Keratinocyte (primary cell): ENCODE measurements around the gene TPSAB1. TPM values are rescaled to one million over a fixed set of nuclear protein-coding genes. Genes with fewer than 3 reads are reported as not detected.

Experiments
- DNase-seq: peaks from one replicate; pipeline ENCODE4 v3.0.0-alpha.2; 2011; ENCODE audit warnings: low read depth, missing footprints, low spot score
- FAIRE-seq: peaks from 2 replicates; lab custom pipeline; 2011; peaks lifted over from hg19 to GRCh38; lab: Jason Lieb, UNC
- H2AFZ ChIP-seq: 2 replicates; pipeline ENCODE4 v1.6.0; 2012; ENCODE audit warnings: low read length, control low read depth, inconsistent platforms; ENCODE audit not compliant: control insufficient read depth
- H3K27ac ChIP-seq: 2 replicates; pipeline ENCODE4 v1.5.1; 2011; ENCODE audit warnings: low read length; ENCODE audit not compliant: control insufficient read depth, insufficient read depth
- H3K27me3 ChIP-seq: 3 replicates; pipeline ENCODE4 v1.6.0; 2011; ENCODE audit warnings: low read length; ENCODE audit not compliant: control insufficient read depth, insufficient read depth; ENCODE audit errors: extremely low read depth
- H3K36me3 ChIP-seq, 2 experiments: 2 replicates in 1 of 2; 3 replicates in 1 of 2; pipeline ENCODE4 v1.5.1; 2011; ENCODE audit warnings: low read length in 2 of 2, mild to moderate bottlenecking in 1 of 2; ENCODE audit not compliant: control insufficient read depth in 2 of 2, insufficient read depth in 2 of 2; ENCODE audit errors: extremely low read depth in 1 of 2
- H3K4me1 ChIP-seq: 3 replicates; pipeline ENCODE4 v1.5.1; 2011; ENCODE audit warnings: low read length; ENCODE audit not compliant: control insufficient read depth, insufficient read depth; ENCODE audit errors: extremely low read depth
- H3K4me2 ChIP-seq: 3 replicates; pipeline ENCODE4 v1.6.0; 2011; ENCODE audit warnings: low read depth, low read length; ENCODE audit not compliant: control insufficient read depth, insufficient read depth; ENCODE audit errors: extremely low read depth
- H3K4me3 ChIP-seq, 3 experiments: fragments of 200-600 bp in 1 of 3; sonication (generic) in 1 of 3; 2 replicates in 2 of 3; 3 replicates in 1 of 3; pipeline ENCODE4 v1.5.1; 2011 to 2016; ENCODE audit warnings: low read length in 3 of 3, mild to moderate bottlenecking in 3 of 3, control low read depth in 2 of 3, inconsistent platforms in 1 of 3, low read depth in 1 of 3, mixed read lengths in 1 of 3, mixed run types in 1 of 3, moderate library complexity in 1 of 3; ENCODE audit not compliant: control insufficient read depth in 2 of 3, insufficient read depth in 2 of 3; ENCODE audit errors: extremely low read depth in 1 of 3
- H3K79me2 ChIP-seq: 2 replicates; pipeline ENCODE4 v1.6.0; 2012; ENCODE audit warnings: low read length; ENCODE audit not compliant: control insufficient read depth, insufficient read depth
- H3K9ac ChIP-seq: 3 replicates; pipeline ENCODE4 v1.6.0; 2011; ENCODE audit warnings: low read length; ENCODE audit not compliant: control insufficient read depth, insufficient read depth; ENCODE audit errors: extremely low read depth
- H3K9me1 ChIP-seq: 3 replicates; pipeline ENCODE4 v1.6.0; 2011; ENCODE audit warnings: low read length; ENCODE audit not compliant: control insufficient read depth, insufficient read depth; ENCODE audit errors: extremely low read depth
- H3K9me3 ChIP-seq: 2 replicates; pipeline ENCODE4 v1.5.1; 2012; ENCODE audit warnings: low read depth, low read length; ENCODE audit not compliant: control insufficient read depth
- H4K20me1 ChIP-seq: 3 replicates; pipeline ENCODE4 v1.6.0; 2011; ENCODE audit warnings: low read length; ENCODE audit not compliant: control insufficient read depth, insufficient read depth; ENCODE audit errors: extremely low read depth
- EZH2 ChIP-seq: IDR thresholded peaks from one replicate; pipeline ENCODE4 v1.6.1; 2012; ENCODE audit warnings: inconsistent platforms, mild to moderate bottlenecking, low read length, moderate library complexity
- dilution Hi-C: fragments of 300-500 bp; cut with MboI; formaldehyde crosslinking; loops from one replicate; pipeline ENCODE4 v1.7.0; 2020; ENCODE audit warnings: low sequenced_read_pairs; ENCODE audit not compliant: extremely low pct_ligation_motif_present
- polyA plus RNA-seq, 5 experiments: library from polyadenylated mRNA; depleted of rRNA in 3 of 5; stranded (reverse) in 3 of 5; stranded (forward) in 1 of 5; unstranded in 1 of 5; fragments of >200 nt; gene quantifications; 1 replicate in 1 of 5; 2 replicates in 3 of 5; 3 replicates in 1 of 5; pipeline versions ENCODE4 v1.2.1 to v1.2.3, GENCODE V29; 2011 to 2012; ENCODE audit warnings: missing spikeins in 2 of 5, low read depth in 1 of 5, low replicate concordance in 1 of 5
- TF ChIP-seq, protein P1 (sequence below), 3 experiments: IDR thresholded peaks in 1 of 3; conservative IDR thresholded peaks in 1 of 3; optimal IDR thresholded peaks in 1 of 3; 2 replicates in 2 of 3; 3 replicates in 1 of 3; pipeline versions ENCODE3 to v1.5.1; 2011; ENCODE audit warnings: low read length in 3 of 3, mild to moderate bottlenecking in 3 of 3, moderate library complexity in 2 of 3, control low read depth in 1 of 3, inconsistent platforms in 1 of 3; ENCODE audit not compliant: insufficient read depth in 2 of 3; ENCODE audit errors: extremely low read depth in 1 of 3

The TPSAB1 gene
- polyA plus RNA-seq, 1 donor (not counting 4 experiments of a cell fraction or from before 2014, with no cell fraction given): not detected

DNA sequence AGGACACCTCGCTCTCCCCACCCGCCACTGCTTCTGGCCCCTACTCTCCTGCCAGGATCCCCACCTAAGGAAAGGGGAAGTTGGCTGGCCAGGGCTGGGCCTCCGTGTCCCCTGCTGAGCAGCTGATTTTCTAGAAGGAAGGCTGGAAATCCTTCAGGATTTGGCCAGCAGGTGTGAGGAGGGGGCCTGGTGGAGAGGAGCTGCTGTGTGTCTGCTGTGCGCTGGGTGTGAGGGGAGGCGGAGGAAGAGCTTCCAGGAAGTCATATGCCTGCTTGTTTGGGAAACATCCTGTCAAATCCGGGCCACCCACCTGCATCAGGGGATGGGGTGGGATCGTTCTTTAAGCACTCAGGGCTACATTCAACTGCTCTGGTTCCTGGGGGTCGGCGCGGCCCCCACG lies 44.0 kb upstream of the TPSAB1 start:
- TF ChIP-seq, protein P1, sequence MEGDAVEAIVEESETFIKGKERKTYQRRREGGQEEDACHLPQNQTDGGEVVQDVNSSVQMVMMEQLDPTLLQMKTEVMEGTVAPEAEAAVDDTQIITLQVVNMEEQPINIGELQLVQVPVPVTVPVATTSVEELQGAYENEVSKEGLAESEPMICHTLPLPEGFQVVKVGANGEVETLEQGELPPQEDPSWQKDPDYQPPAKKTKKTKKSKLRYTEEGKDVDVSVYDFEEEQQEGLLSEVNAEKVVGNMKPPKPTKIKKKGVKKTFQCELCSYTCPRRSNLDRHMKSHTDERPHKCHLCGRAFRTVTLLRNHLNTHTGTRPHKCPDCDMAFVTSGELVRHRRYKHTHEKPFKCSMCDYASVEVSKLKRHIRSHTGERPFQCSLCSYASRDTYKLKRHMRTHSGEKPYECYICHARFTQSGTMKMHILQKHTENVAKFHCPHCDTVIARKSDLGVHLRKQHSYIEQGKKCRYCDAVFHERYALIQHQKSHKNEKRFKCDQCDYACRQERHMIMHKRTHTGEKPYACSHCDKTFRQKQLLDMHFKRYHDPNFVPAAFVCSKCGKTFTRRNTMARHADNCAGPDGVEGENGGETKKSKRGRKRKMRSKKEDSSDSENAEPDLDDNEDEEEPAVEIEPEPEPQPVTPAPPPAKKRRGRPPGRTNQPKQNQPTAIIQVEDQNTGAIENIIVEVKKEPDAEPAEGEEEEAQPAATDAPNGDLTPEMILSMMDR (optimal IDR thresholded peaks at IDR 0.05 in 1 of 3, IDR thresholded peaks at IDR 0.05 in 1 of 3, conservative IDR thresholded peaks at IDR 0.05 in 1 of 3; ENCODE audit: extremely low read depth in 1 of 3, insufficient read depth in 2 of 3, low read length in 3 of 3): no peak
- TF ChIP-seq EZH2: no peak
- DNase-seq: no peak
- H3K27ac ChIP-seq: no peak overlapping the region
- H3K4me1 ChIP-seq: no peaks in the 10 kb centered on the region
- no peaks in the 10 kb centered on the region for H3K9me1 ChIP-seq
- no peak overlapping the region for H3K9ac ChIP-seq
- dilution Hi-C loops: no loop called here
- H3K79me2 ChIP-seq: no peaks in the 10 kb centered on the region
- H4K20me1 ChIP-seq: no peaks in the 10 kb centered on the region
- no peaks in the 10 kb centered on the region for H3K27me3 ChIP-seq
- FAIRE-seq: no peak
- no peak overlapping the region for H3K4me3 ChIP-seq
- no peak overlapping the region for H2AFZ ChIP-seq
- H3K4me2 ChIP-seq: no peak overlapping the region
- H3K36me3 ChIP-seq: no peaks in the 10 kb centered on the region
- peaks cover 4% of the 10 kb centered on the region for H3K9me3 ChIP-seq

DNA sequence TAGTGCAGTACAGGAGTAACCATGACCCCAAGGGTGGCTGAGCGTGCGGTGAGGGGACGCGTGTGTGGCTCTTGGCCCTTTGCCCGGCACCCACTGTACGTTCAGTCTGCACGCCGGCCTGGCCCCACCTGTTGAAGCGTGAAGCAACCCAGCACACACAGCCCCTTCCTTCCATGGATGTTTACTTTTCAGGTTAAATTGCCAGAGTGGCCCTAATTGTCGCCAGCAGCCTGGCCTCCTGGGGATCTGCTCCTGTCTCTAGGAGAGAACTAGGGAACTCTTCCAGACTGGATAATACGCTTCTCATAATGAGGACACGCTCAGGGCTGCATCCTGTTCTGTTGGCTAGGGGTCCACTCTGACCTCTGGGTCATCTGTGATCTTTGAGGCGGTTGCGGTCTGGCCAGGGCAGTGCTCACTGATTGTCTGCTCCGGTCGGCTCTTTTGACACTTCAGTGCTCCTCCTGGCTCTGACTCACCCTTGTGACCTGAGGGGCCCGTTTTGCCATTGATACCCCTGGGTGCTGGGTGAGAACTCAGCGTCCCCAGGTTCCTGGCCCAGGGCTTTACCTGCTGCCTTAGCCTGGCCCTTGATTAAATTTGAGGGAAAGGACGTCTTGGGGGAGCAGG lies 43.2 kb upstream of the TPSAB1 start:
- H2AFZ ChIP-seq: no peak overlapping the region
- no peak for TF ChIP-seq EZH2
- TF ChIP-seq, protein P1 (optimal IDR thresholded peaks at IDR 0.05 in 1 of 3, IDR thresholded peaks at IDR 0.05 in 1 of 3, conservative IDR thresholded peaks at IDR 0.05 in 1 of 3; ENCODE audit: extremely low read depth in 1 of 3, insufficient read depth in 2 of 3, low read length in 3 of 3): no peak
- H3K9me3 ChIP-seq: peaks cover 4% of the 10 kb centered on the region
- H3K4me1 ChIP-seq: no peaks in the 10 kb centered on the region
- DNase-seq: no peak
- H4K20me1 ChIP-seq: no peaks in the 10 kb centered on the region
- FAIRE-seq: no peak
- no peaks in the 10 kb centered on the region for H3K27me3 ChIP-seq
- H3K9me1 ChIP-seq: no peaks in the 10 kb centered on the region
- H3K79me2 ChIP-seq: no peaks in the 10 kb centered on the region
- H3K4me3 ChIP-seq: no peak overlapping the region
- no peaks in the 10 kb centered on the region for H3K36me3 ChIP-seq
- no peak overlapping the region for H3K4me2 ChIP-seq
- dilution Hi-C loops: no loop called here
- no peak overlapping the region for H3K9ac ChIP-seq
- H3K27ac ChIP-seq: no peak overlapping the region
